Ectodermal cell (in vitro differentiated cells): ENCODE measurements around the gene ANKRD10.

Experiments used
- H3K27ac ChIP-seq: 2 replicates; pipeline ENCODE4 v1.7.0; 2013; ENCODE audit warnings: mild to moderate bottlenecking, low read depth, low read length; ENCODE audit not compliant: insufficient read depth, poor library complexity, severe bottlenecking
- H3K27me3 ChIP-seq: 2 replicates; pipeline ENCODE4 v1.7.0; 2013; ENCODE audit warnings: mild to moderate bottlenecking, low read length; ENCODE audit not compliant: insufficient read depth, control insufficient read depth, poor library complexity, severe bottlenecking
- H3K36me3 ChIP-seq: one replicate; pipeline ENCODE4 v1.7.0; 2013; ENCODE audit warnings: low read length; ENCODE audit not compliant: control insufficient read depth, insufficient read depth
- H3K4me1 ChIP-seq: one replicate; pipeline ENCODE4 v1.7.0; 2013; ENCODE audit warnings: low read length; ENCODE audit not compliant: control insufficient read depth, insufficient read depth
- H3K4me3 ChIP-seq: 2 replicates; pipeline ENCODE4 v1.7.0; 2013; ENCODE audit warnings: low read depth, low read length, control low read depth; ENCODE audit not compliant: insufficient read depth
- H3K9me3 ChIP-seq: 2 replicates; pipeline ENCODE4 v1.7.0; 2013; ENCODE audit warnings: mild to moderate bottlenecking, low read length, moderate library complexity; ENCODE audit not compliant: control insufficient read depth
- WGBS, 2 experiments: methylation state at CpG; one replicate each; pipeline ENCODE4 v1.1.7; 2013; ENCODE audit warnings: missing lambda C conversion rate in 2 of 2; 5-methylcytosine and 5-hydroxymethylcytosine counted together

ANKRD10 gene

DNA sequence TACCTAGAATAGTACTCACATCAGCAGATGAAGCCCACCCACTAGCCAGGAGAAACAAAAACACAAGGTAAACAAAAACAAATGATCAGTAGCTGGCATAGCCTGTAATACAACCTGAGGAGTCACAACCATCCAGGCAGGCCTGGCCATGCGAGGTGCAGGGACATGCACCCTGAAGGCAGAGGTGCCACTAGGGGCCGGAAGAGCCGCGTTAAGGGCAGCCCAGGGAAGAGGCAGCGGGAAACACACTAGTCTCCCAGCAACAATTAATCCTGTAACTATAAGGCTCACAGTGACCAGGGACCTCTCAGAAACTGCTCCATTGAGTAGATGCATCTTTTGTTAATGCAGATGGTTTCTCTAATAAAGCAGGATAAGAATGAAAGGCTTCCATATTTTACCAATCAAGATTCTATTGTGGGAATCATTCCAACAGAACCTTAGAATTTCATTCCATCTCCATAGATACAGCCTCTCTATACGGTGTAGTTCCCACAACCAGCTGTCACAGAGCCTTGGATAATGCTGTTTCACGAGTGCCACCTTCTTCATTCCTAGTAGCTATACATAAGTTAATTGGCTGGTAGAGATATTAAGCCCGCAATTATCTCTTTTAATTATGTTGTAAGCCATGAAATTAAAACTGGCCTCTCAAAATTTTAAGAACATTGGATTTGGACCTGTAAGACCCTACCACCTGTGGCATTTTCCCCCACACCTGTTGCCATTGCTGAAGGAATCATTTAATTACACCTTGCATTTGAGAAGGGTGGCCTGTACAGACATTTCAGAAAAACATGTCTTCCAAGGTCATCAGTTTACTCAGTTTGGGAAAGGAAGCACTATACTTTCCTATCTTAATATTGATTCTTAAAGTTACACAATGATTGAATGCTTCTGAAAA is 28.7 kb downstream of the ANKRD10 start:
- Histone ChIP-seq H3K27ac (no peak overlapping the region), H3K27me3 (no peaks in the 10 kb centered on the region), H3K4me3 (no peak overlapping the region), H3K36me3 (no peaks in the 10 kb centered on the region), H3K9me3 (no peaks in the 10 kb centered on the region), H3K4me1 (peaks cover 20% of the 10 kb centered on the region)
- 54 to 63% methylated on average over 6 to 8 of the region's 8 CpGs for WGBS, 2 experiments

GRCh38 chr13:110885516-110885915 is 29.4 kb downstream of the ANKRD10 start:
- Histone ChIP-seq H3K4me1 (peaks cover 20% of the 10 kb centered on the region), H3K27ac (no peak overlapping the region)
- 92 to 94% methylated on average over 10 of the region's 10 CpGs for WGBS, 2 experiments

GRCh38 chr13:110884517-110884916 is 30.4 kb downstream of the ANKRD10 start:
- Histone ChIP-seq H3K9me3 (no peaks in the 10 kb centered on the region), H3K27me3 (no peaks in the 10 kb centered on the region), H3K4me3 (no peak overlapping the region), H3K36me3 (no peaks in the 10 kb centered on the region), H3K27ac (no peak overlapping the region), H3K4me1 (peaks cover 20% of the 10 kb centered on the region)
- 94 to 99% methylated on average over 2 to 3 of the region's 3 CpGs for WGBS, 2 experiments

More at GRCh38 chr13:110885516-110885915, 29.4 kb downstream of the ANKRD10 start:
- Histone ChIP-seq H3K9me3 (no peaks in the 10 kb centered on the region), H3K36me3 (no peaks in the 10 kb centered on the region), H3K27me3 (no peaks in the 10 kb centered on the region), H3K4me3 (no peak overlapping the region)

GRCh38 chr13:110883542-110883941 is 31.3 kb downstream of the ANKRD10 start:
- H3K4me3 ChIP-seq, result no peak overlapping the region
- H3K36me3 ChIP-seq, result no peaks in the 10 kb centered on the region
- H3K27ac ChIP-seq, result no peak overlapping the region
- H3K27me3 ChIP-seq, result no peaks in the 10 kb centered on the region
- H3K4me1 ChIP-seq, result peaks cover 16% of the 10 kb centered on the region
- WGBS, 2 experiments, result 94 to 97% methylated on average over 7 of the region's 7 CpGs
- no peaks in the 10 kb centered on the region for H3K9me3 ChIP-seq

- no peak overlapping the region for H3K27ac ChIP-seq
- H3K9me3 ChIP-seq, result no peaks in the 10 kb centered on the region
- H3K36me3 ChIP-seq, result no peaks in the 10 kb centered on the region
- WGBS, 2 experiments, result 83 to 100% methylated on average over 2 of the region's 2 CpGs
- H3K27me3 ChIP-seq, result no peaks in the 10 kb centered on the region
- peaks cover 10% of the 10 kb centered on the region for H3K4me1 ChIP-seq
- H3K4me3 ChIP-seq, result no peak overlapping the region
These were observed 31.9 kb downstream of the ANKRD10 start for GRCh38 chr13:110882972-110883371.

DNA sequence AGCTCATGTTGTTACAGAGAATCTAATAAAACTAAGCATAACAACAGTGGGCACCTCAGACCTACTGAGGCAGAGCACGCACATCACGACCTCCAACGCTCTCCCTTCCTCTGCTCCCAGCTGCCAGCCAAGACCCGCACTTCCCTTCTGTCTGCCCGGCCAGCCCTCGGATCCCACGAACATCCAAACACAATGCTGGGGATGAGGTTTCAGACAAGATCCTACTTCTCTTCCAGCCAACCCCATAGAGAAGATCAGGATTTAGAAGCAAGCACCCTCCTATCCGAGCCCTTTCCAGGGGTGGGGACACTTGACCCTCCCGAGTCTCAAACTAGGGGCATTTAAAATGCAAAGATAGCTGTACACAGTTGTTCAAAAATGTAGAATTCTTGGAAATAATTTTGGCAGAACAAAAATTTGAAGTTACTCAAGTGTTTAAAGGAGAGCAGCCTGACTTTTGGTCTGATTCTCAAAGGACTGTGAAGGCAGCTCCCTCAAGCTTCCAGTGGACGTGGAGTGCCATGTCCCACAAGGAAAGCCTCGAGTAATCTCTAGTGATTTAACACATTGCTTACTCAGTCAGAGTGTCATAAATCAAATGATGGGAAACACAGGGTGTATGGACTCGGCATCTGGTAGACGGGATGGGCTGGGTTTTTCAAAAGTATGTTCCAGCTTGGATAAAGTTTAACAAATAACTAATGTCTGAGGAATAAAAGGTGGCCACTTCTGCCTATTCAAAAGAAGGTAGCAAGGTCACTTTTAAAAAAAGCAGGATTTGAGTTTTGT is 32.8 kb downstream of the ANKRD10 start:
- no peaks in the 10 kb centered on the region for H3K9me3 ChIP-seq
- WGBS, 2 experiments, result 91 to 96% methylated on average over 13 of the region's 13 CpGs
- peaks cover 3% of the 10 kb centered on the region for H3K4me1 ChIP-seq
- no peak overlapping the region for H3K27ac ChIP-seq
- no peaks in the 10 kb centered on the region for H3K27me3 ChIP-seq
- no peak overlapping the region for H3K4me3 ChIP-seq
- H3K36me3 ChIP-seq, result no peaks in the 10 kb centered on the region

- Histone ChIP-seq H3K4me1 (no peaks in the 10 kb centered on the region), H3K27me3 (no peaks in the 10 kb centered on the region), H3K4me3 (no peak overlapping the region), H3K36me3 (no peaks in the 10 kb centered on the region), H3K9me3 (no peaks in the 10 kb centered on the region), H3K27ac (no peak overlapping the region)
- WGBS, 2 experiments, result 93 to 95% methylated on average over 7 of the region's 7 CpGs
These were observed 34.2 kb downstream of the ANKRD10 start for GRCh38 chr13:110880627-110881026.

DNA sequence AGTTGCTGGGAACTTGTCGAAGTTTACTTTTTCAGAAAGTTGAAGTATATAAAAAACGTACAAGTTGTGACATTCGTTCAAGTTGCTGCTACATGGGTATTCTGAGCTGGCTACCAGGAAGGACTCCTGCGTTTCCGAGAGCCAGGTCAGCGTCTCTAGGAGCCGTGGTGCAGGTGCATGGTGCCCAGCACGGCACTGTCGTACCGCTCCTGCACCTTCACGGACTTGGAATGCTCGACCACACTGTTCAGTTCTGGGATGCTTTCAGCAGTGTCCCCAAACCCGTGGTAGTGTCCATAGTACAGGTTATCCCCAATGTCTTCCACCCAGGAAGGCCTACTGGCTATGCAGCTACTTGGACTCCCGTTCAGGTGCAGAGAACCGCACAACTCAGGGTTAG is 35.4 kb downstream of the ANKRD10 start:
- H3K27me3 ChIP-seq, result no peaks in the 10 kb centered on the region
- H3K9me3 ChIP-seq, result no peaks in the 10 kb centered on the region
- H3K27ac ChIP-seq, result no peak overlapping the region
- no peak overlapping the region for H3K4me3 ChIP-seq
- WGBS, 2 experiments, result 93 to 95% methylated on average over 15 of the region's 15 CpGs
- no peaks in the 10 kb centered on the region for H3K36me3 ChIP-seq
- no peaks in the 10 kb centered on the region for H3K4me1 ChIP-seq

DNA sequence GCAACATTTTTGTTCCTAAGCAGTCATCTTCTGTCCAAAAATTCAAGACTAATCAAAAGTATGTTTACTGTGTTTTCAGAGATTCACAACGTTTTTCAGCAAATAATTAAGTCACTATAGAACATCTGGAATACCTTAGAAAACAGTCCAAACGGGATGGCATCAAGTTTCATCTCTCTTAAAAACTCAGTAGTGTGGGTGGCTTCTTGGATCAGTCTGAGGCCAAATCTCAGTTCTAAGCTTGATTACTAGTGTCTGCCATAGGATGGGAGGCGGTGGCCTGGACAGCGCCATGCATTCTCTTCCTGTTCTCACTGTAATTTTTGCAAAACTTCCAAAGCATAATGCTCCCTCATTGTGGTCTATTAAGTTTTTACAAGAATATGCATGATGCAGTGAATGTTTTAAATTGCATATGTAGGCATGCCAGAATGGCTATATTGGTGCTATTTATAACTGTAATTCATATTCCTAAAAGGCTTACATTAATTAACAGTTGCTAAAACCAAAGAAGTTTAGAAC is 37.1 kb downstream of the ANKRD10 start:
- Histone ChIP-seq H3K27me3 (no peaks in the 10 kb centered on the region), H3K9me3 (no peaks in the 10 kb centered on the region), H3K36me3 (no peaks in the 10 kb centered on the region), H3K4me3 (no peak overlapping the region), H3K27ac (no peak overlapping the region), H3K4me1 (peaks cover 3% of the 10 kb centered on the region)
- 75 to 89% methylated on average over 4 of the region's 4 CpGs for WGBS, 2 experiments

GRCh38 chr13:110876609-110877008 is 38.3 kb downstream of the ANKRD10 start:
- Histone ChIP-seq H3K36me3 (no peaks in the 10 kb centered on the region), H3K4me1 (peaks cover 3% of the 10 kb centered on the region), H3K4me3 (no peak overlapping the region), H3K27ac (no peak overlapping the region), H3K27me3 (no peaks in the 10 kb centered on the region), H3K9me3 (no peaks in the 10 kb centered on the region)
- WGBS, 2 experiments, result 92 to 95% methylated on average over 3 of the region's 3 CpGs
